ENCODE results near the gene CHAMP1.
A peak's percentile ranks its signal among the peaks of the same experiment; 100 is the strongest.

The CHAMP1 gene

DNA sequence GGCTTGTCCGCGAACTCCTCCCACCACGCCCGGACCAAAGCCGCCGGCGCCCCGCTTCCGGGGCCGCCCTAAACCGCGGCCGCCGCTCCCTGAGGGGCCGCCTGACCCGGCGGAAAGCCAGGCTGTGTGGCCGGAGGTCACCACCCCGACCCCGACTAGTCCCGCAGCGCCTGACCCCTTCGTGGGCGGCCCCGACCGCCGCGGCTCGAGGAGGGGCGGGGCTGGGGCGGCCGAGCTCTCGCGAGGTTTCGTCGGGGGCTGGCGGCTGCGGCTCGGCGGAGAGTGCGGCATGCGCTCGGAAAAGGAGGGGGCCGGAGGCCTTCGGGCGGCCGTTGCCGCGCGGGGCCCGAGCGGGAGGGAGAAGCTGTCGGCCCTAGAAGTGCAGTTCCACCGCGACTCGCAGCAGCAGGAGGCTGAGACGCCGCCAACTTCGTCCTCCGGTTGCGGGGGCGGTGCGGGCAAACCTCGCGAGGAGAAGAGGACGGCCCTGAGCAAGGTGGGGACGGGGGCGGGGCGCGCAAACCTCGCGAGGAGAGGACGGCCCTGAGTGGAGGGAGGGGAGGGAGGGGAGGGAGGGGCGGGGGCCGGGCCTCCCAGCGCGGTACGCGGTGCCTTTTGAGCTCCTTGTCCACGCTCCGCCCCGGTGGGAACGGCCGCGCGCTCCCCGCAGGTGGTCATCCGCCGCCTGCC, 32.8 kb upstream of the CHAMP1 start, which contains the start of gene UPF3A:
Gene UPF3A, plus strand, starts transcription at position 251 of the 690 bp plus-strand sequence. Its CDS starts 39 bp downstream, at position 290.
- H3K36me3 ChIP-seq (ENCODE audit: low read length): peaks cover 13% of the 10 kb centered on the region
- H3K9me2 ChIP-seq (replicated peaks; ENCODE audit: insufficient read depth, low read length): no peaks in the 10 kb centered on the region
- peak within 1 kb of the TSS; percentile 96 for H3K4me2 ChIP-seq (ENCODE audit: low read depth, low read length, poor library complexity, severe bottlenecking)
- no peaks in the 10 kb centered on the region for H3K9me3 ChIP-seq (ENCODE audit: insufficient read depth, low read length)
- peak within 1 kb of the TSS; percentile 81 for H2AFZ ChIP-seq (ENCODE audit: low read depth, low read length, severe bottlenecking)
- TF ChIP-seq, protein P1, sequence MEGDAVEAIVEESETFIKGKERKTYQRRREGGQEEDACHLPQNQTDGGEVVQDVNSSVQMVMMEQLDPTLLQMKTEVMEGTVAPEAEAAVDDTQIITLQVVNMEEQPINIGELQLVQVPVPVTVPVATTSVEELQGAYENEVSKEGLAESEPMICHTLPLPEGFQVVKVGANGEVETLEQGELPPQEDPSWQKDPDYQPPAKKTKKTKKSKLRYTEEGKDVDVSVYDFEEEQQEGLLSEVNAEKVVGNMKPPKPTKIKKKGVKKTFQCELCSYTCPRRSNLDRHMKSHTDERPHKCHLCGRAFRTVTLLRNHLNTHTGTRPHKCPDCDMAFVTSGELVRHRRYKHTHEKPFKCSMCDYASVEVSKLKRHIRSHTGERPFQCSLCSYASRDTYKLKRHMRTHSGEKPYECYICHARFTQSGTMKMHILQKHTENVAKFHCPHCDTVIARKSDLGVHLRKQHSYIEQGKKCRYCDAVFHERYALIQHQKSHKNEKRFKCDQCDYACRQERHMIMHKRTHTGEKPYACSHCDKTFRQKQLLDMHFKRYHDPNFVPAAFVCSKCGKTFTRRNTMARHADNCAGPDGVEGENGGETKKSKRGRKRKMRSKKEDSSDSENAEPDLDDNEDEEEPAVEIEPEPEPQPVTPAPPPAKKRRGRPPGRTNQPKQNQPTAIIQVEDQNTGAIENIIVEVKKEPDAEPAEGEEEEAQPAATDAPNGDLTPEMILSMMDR (IDR thresholded peaks at IDR 0.05; ENCODE audit: insufficient read depth, low read length, poor library complexity, severe bottlenecking): no peak
- TF ChIP-seq EZH2phosphoT487 (conservative IDR thresholded peaks at IDR 0.05; ENCODE audit: low read length): no peak
- peaks cover 36% of the 10 kb centered on the region for H3F3A ChIP-seq (ENCODE audit: insufficient read depth)
- H3K27ac ChIP-seq (ENCODE audit: low read depth, low read length): peak within 1 kb of the TSS; percentile 93
- no peaks in the 10 kb centered on the region for H4K20me1 ChIP-seq (ENCODE audit: low read depth, low read length)
- H3K4me3 ChIP-seq (ENCODE audit: insufficient read depth, low read length, poor library complexity, severe bottlenecking): peak within 1 kb of the TSS; percentile 93
- H3K27me3 ChIP-seq (ENCODE audit: low read length): no peaks in the 10 kb centered on the region
- H3K79me2 ChIP-seq (ENCODE audit: insufficient read depth, low read length): peaks cover 35% of the 10 kb centered on the region
- peak within 1 kb of the TSS; percentile 85 for H3K9ac ChIP-seq (ENCODE audit: low read length)

DNA sequence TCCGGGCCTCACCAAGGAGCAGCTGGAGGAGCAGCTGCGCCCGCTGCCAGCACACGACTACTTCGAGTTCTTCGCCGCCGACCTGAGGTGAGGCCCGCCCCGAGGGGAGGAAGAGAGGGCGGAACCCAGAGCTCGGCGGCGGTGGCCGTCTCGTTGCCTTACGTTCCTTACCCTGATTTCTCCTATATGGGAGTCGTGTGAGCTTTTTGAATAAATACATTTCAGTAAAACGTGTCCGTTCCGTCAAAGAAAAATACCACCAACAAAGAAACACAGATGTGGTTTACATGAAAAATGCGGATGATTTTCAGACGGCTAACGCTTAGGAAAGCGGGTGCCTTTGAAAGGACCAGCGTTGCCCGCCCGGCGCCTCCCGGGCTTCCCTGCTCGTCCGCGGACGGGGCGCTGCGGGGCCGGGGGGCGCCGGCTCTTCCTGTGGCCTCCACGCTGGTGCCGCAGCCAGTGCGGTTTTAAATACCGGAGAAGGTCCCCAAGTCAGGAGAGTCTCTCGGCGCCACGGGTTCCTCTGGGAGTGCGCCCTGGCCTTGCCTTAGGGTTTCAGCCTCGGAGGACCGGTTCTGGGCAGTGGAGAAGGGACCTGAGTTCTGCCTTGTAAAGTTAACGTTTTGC, 32.1 kb upstream of the CHAMP1 start:
- Histone ChIP-seq H2AFZ (ENCODE audit: low read depth, low read length, severe bottlenecking) (peak overlapping the region; percentile 27), H3K27me3 (ENCODE audit: low read length) (no peaks in the 10 kb centered on the region), H4K20me1 (ENCODE audit: low read depth, low read length) (no peaks in the 10 kb centered on the region), H3K4me3 (ENCODE audit: insufficient read depth, low read length, poor library complexity, severe bottlenecking) (peak overlapping the region; percentile 93), H3K9ac (ENCODE audit: low read length) (peak overlapping the region; percentile 85), H3F3A (ENCODE audit: insufficient read depth) (peaks cover 36% of the 10 kb centered on the region), H3K9me2 (replicated peaks; ENCODE audit: insufficient read depth, low read length) (no peaks in the 10 kb centered on the region), H3K9me3 (ENCODE audit: insufficient read depth, low read length) (no peaks in the 10 kb centered on the region), H3K36me3 (ENCODE audit: low read length) (peaks cover 18% of the 10 kb centered on the region), H3K79me2 (ENCODE audit: insufficient read depth, low read length) (peaks cover 35% of the 10 kb centered on the region), H3K4me2 (ENCODE audit: low read depth, low read length, poor library complexity, severe bottlenecking) (peak overlapping the region; percentile 96), H3K27ac (ENCODE audit: low read depth, low read length) (peak overlapping the region; percentile 93)
- TF ChIP-seq EZH2phosphoT487 (conservative IDR thresholded peaks at IDR 0.05; ENCODE audit: low read length): no peak
- TF ChIP-seq, protein P1 (IDR thresholded peaks at IDR 0.05; ENCODE audit: insufficient read depth, low read length, poor library complexity, severe bottlenecking): no peak

DNA sequence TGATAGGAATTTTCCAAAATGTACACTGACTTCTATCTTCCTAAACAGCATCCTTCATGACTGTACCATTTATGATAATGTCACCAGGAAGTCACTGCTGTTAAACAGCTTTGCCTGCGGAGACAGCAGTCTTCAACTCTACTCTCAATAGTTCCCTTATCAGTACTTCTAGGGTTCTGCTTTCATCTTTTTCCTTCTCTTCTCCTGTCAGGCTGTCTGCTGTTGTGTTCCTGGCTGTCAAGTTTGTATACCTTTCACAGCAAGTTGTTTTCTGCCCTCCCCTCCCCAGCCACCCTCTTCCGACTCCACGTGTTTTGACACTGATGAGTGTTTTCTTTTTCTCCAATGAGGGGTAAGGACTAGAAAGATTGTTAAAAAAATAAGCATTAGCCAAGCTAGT, 30.7 kb upstream of the CHAMP1 start:
- no peak overlapping the region for H3K4me3 ChIP-seq (ENCODE audit: insufficient read depth, low read length, poor library complexity, severe bottlenecking)
- H3K4me2 ChIP-seq (ENCODE audit: low read depth, low read length, poor library complexity, severe bottlenecking): peak overlapping the region; percentile 96
- no peak overlapping the region for H3K9ac ChIP-seq (ENCODE audit: low read length)
- H3K9me2 ChIP-seq (replicated peaks; ENCODE audit: insufficient read depth, low read length): no peaks in the 10 kb centered on the region
- no peaks in the 10 kb centered on the region for H3K27me3 ChIP-seq (ENCODE audit: low read length)
- no peak overlapping the region for H2AFZ ChIP-seq (ENCODE audit: low read depth, low read length, severe bottlenecking)
- H3K9me3 ChIP-seq (ENCODE audit: insufficient read depth, low read length): no peaks in the 10 kb centered on the region
- no peak for TF ChIP-seq EZH2phosphoT487 (conservative IDR thresholded peaks at IDR 0.05; ENCODE audit: low read length)
- TF ChIP-seq, protein P1 (IDR thresholded peaks at IDR 0.05; ENCODE audit: insufficient read depth, low read length, poor library complexity, severe bottlenecking): no peak
- H4K20me1 ChIP-seq (ENCODE audit: low read depth, low read length): no peaks in the 10 kb centered on the region
- H3K27ac ChIP-seq (ENCODE audit: low read depth, low read length): peak overlapping the region; percentile 2; the same call in 1 of the 2 replicates
- H3K36me3 ChIP-seq (ENCODE audit: low read length): peaks cover 18% of the 10 kb centered on the region
- peaks cover 30% of the 10 kb centered on the region for H3F3A ChIP-seq (ENCODE audit: insufficient read depth)
- H3K79me2 ChIP-seq (ENCODE audit: insufficient read depth, low read length): peaks cover 35% of the 10 kb centered on the region

All from SU-DHL-6 (cell line).